HCT116 (cell line): ENCODE measurements around the gene BRCA2.
"Not testable (repeated sequence)": the region's sequence is repeated elsewhere in the genome, so short reads cannot be mapped to it uniquely, and the experiment has no call there.

Experiments
- CBX3 ChIP-seq: IDR thresholded peaks from 2 replicates; pipeline ENCODE4 v1.6.1; 2012; ENCODE audit warnings: low read depth
- EZH2 ChIP-seq: fragments of 200-600 bp; sonication (generic); IDR thresholded peaks from 2 replicates; pipeline ENCODE4 v1.6.1; 2017; ENCODE audit warnings: antibody characterized with exemption, mixed run types
- POLR2A ChIP-seq: IDR thresholded peaks from 2 replicates; pipeline ENCODE4 v1.7.0; 2011; ENCODE audit warnings: borderline replicate concordance; ENCODE audit not compliant: insufficient read depth, insufficient read length; ENCODE audit errors: extremely low read depth
- ZNF274 ChIP-seq: fragments of 200-500 bp; sonication (Bioruptor generic); IDR thresholded peaks from 2 replicates; pipeline ENCODE4 v1.6.1; 2014; ENCODE audit warnings: mild to moderate bottlenecking, low read depth, low read length, inconsistent platforms
- TF ChIP-seq, protein P1 (sequence below), 3 experiments: fragments of 200-600 bp in 1 of 3; sonication (generic) in 1 of 3; IDR thresholded peaks in 2 of 3; conservative IDR thresholded peaks in 1 of 3; 2 replicates each; pipeline ENCODE4 v1.5.1; 2012 to 2017; ENCODE audit warnings: low read depth in 2 of 3, low read length in 2 of 3, antibody characterized with exemption in 1 of 3, borderline replicate concordance in 1 of 3, control low read depth in 1 of 3, mild to moderate bottlenecking in 1 of 3, mixed read lengths in 1 of 3, mixed run types in 1 of 3, moderate library complexity in 1 of 3; ENCODE audit not compliant: insufficient read depth in 1 of 3
- TF ChIP-seq, protein P2 (sequence below): IDR thresholded peaks from 2 replicates; pipeline ENCODE4 v1.6.1; 2012
- TF ChIP-seq, protein P3 (sequence below): IDR thresholded peaks from 2 replicates; pipeline ENCODE4 v1.6.1; 2012; ENCODE audit warnings: low read depth

DNA sequence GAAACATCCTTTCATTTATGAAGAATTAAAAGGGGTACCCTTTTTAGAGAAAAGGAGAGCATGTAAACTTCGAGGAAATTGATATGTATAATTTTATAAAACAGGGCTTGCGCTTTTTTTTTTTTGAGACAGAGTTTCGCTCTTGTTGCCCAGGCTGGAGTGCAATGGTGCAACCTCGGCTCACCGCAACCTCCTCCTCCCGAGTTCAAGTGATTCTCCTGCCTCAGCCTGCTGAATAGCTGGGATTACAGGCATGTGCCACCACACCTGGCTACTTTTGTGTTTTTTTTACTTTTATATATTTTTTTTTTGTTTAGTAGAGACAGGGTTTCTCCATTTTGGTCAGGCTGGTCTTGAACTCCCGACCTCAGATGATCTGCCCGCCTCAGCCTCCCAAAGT lies 40.6 kb downstream of the BRCA2 start:
- TF ChIP-seq POLR2A, CBX3, ZNF274, EZH2: not testable (repeated sequence)
- TF ChIP-seq, protein P1, sequence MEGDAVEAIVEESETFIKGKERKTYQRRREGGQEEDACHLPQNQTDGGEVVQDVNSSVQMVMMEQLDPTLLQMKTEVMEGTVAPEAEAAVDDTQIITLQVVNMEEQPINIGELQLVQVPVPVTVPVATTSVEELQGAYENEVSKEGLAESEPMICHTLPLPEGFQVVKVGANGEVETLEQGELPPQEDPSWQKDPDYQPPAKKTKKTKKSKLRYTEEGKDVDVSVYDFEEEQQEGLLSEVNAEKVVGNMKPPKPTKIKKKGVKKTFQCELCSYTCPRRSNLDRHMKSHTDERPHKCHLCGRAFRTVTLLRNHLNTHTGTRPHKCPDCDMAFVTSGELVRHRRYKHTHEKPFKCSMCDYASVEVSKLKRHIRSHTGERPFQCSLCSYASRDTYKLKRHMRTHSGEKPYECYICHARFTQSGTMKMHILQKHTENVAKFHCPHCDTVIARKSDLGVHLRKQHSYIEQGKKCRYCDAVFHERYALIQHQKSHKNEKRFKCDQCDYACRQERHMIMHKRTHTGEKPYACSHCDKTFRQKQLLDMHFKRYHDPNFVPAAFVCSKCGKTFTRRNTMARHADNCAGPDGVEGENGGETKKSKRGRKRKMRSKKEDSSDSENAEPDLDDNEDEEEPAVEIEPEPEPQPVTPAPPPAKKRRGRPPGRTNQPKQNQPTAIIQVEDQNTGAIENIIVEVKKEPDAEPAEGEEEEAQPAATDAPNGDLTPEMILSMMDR (IDR thresholded peaks at IDR 0.05 in 2 of 3, conservative IDR thresholded peaks at IDR 0.05 in 1 of 3; ENCODE audit: borderline replicate concordance in 1 of 3, insufficient read depth in 1 of 3, low read depth in 2 of 3, low read length in 2 of 3): not testable (repeated sequence)
- TF ChIP-seq, protein P2, sequence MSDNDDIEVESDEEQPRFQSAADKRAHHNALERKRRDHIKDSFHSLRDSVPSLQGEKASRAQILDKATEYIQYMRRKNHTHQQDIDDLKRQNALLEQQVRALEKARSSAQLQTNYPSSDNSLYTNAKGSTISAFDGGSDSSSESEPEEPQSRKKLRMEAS: not testable (repeated sequence)
- TF ChIP-seq, protein P3, sequence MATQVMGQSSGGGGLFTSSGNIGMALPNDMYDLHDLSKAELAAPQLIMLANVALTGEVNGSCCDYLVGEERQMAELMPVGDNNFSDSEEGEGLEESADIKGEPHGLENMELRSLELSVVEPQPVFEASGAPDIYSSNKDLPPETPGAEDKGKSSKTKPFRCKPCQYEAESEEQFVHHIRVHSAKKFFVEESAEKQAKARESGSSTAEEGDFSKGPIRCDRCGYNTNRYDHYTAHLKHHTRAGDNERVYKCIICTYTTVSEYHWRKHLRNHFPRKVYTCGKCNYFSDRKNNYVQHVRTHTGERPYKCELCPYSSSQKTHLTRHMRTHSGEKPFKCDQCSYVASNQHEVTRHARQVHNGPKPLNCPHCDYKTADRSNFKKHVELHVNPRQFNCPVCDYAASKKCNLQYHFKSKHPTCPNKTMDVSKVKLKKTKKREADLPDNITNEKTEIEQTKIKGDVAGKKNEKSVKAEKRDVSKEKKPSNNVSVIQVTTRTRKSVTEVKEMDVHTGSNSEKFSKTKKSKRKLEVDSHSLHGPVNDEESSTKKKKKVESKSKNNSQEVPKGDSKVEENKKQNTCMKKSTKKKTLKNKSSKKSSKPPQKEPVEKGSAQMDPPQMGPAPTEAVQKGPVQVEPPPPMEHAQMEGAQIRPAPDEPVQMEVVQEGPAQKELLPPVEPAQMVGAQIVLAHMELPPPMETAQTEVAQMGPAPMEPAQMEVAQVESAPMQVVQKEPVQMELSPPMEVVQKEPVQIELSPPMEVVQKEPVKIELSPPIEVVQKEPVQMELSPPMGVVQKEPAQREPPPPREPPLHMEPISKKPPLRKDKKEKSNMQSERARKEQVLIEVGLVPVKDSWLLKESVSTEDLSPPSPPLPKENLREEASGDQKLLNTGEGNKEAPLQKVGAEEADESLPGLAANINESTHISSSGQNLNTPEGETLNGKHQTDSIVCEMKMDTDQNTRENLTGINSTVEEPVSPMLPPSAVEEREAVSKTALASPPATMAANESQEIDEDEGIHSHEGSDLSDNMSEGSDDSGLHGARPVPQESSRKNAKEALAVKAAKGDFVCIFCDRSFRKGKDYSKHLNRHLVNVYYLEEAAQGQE: not testable (repeated sequence)
